ENCODE results near the gene PEX19. TPM values are rescaled to one million over a fixed set of nuclear protein-coding genes. Genes with fewer than 3 reads are reported as not detected.

PEX19 gene
- total RNA-seq, 1 donor from 2014 or later = 43.8 TPM

DNA sequence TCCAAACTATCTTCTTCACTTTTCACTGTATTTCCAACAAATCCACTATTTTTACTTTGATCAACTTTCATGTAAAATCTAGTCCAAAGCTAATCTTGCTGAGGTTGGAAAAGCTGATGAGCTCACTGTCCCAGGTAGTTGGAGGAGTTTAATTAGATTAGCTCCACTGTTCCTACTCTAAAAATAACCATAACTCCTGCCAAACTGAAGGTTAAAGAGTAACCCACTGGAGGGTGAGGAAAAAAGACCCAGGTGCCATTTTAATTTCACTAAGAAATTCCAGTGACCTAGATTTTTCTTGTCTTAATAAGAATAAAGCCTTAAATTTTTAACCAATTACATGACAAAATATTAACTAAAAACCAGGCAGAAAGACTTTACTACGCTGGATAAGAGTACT lies 37.9 kb downstream of the PEX19 start:
- H3K4me3 Mint-ChIP-seq (ENCODE audit: unreplicated experiment) = no peak overlapping the region
- H3K27ac Mint-ChIP-seq (ENCODE audit: unreplicated experiment) = no peak overlapping the region

DNA sequence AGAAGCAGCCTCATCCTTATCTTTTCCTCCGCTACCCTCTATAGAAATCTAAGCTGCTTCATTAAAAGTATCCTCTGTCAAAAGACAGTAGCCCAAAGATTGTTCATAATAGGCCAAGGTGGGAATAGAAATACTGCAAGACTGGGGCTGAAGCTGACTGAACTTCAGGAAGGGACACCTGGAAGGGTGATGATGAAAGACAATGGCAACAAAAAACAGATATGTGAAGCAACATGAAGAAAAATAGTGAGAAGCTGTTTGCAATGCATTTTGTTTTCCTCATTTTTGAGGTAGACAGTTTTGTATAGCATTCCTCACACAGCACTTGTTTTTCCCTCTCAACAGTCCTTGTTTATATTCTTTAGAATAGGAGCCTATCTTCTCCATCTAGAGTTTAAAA lies 39.5 kb downstream of the PEX19 start:
- no peak for DNase-seq (ENCODE audit: low spot score)
- peak overlapping the region; percentile 89 for H3K27ac Mint-ChIP-seq (ENCODE audit: unreplicated experiment)
- H3K27me3 Mint-ChIP-seq (ENCODE audit: low read depth) = no peaks in the 10 kb centered on the region
- no peaks in the 10 kb centered on the region for H3K9me3 Mint-ChIP-seq (ENCODE audit: low read depth)
- H3K36me3 Mint-ChIP-seq (ENCODE audit: low read depth) = peaks cover 6% of the 10 kb centered on the region
- TF ChIP-seq, protein P1, sequence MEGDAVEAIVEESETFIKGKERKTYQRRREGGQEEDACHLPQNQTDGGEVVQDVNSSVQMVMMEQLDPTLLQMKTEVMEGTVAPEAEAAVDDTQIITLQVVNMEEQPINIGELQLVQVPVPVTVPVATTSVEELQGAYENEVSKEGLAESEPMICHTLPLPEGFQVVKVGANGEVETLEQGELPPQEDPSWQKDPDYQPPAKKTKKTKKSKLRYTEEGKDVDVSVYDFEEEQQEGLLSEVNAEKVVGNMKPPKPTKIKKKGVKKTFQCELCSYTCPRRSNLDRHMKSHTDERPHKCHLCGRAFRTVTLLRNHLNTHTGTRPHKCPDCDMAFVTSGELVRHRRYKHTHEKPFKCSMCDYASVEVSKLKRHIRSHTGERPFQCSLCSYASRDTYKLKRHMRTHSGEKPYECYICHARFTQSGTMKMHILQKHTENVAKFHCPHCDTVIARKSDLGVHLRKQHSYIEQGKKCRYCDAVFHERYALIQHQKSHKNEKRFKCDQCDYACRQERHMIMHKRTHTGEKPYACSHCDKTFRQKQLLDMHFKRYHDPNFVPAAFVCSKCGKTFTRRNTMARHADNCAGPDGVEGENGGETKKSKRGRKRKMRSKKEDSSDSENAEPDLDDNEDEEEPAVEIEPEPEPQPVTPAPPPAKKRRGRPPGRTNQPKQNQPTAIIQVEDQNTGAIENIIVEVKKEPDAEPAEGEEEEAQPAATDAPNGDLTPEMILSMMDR (IDR thresholded peaks at IDR 0.05) = no peak
- no peak overlapping the region for H3K4me3 Mint-ChIP-seq (ENCODE audit: unreplicated experiment)
- H3K4me1 Mint-ChIP-seq (ENCODE audit: low read depth) = peaks cover 41% of the 10 kb centered on the region

More for the DNA sequence above, 37.9 kb downstream of the PEX19 start:
- no peaks in the 10 kb centered on the region for H3K9me3 Mint-ChIP-seq (ENCODE audit: low read depth)
- TF ChIP-seq, protein P1 (IDR thresholded peaks at IDR 0.05) = no peak
- H3K4me1 Mint-ChIP-seq (ENCODE audit: low read depth) = peaks cover 44% of the 10 kb centered on the region
- peaks cover 6% of the 10 kb centered on the region for H3K36me3 Mint-ChIP-seq (ENCODE audit: low read depth)
- no peak for DNase-seq (ENCODE audit: low spot score)
- no peaks in the 10 kb centered on the region for H3K27me3 Mint-ChIP-seq (ENCODE audit: low read depth)

DNA sequence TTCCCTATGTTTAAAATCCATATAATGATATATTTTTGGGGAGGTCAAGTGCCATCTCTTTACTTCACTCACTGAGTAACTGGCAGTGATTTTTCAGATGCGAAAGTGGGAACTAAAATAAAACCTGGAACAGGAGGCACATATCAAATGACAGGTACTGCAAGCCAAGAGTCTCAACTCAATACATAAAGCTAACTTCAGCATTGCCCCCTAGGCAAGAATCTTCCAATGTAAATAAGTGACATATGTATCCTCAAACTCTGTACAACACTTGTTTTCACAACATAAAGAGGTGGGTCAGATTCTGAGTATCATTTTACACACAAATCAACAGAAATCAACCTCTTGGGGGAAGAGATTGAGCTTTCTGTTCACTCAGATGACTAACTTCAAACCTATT lies 40.7 kb downstream of the PEX19 start:
- H3K27ac Mint-ChIP-seq (ENCODE audit: unreplicated experiment) = peak overlapping the region; percentile 33
- no peaks in the 10 kb centered on the region for H3K9me3 Mint-ChIP-seq (ENCODE audit: low read depth)
- no peak for DNase-seq (ENCODE audit: low spot score)
- no peaks in the 10 kb centered on the region for H3K27me3 Mint-ChIP-seq (ENCODE audit: low read depth)
- H3K4me3 Mint-ChIP-seq (ENCODE audit: unreplicated experiment) = no peak overlapping the region
- H3K4me1 Mint-ChIP-seq (ENCODE audit: low read depth) = peaks cover 37% of the 10 kb centered on the region
- peaks cover 11% of the 10 kb centered on the region for H3K36me3 Mint-ChIP-seq (ENCODE audit: low read depth)
- TF ChIP-seq, protein P1 (IDR thresholded peaks at IDR 0.05) = no peak

DNA sequence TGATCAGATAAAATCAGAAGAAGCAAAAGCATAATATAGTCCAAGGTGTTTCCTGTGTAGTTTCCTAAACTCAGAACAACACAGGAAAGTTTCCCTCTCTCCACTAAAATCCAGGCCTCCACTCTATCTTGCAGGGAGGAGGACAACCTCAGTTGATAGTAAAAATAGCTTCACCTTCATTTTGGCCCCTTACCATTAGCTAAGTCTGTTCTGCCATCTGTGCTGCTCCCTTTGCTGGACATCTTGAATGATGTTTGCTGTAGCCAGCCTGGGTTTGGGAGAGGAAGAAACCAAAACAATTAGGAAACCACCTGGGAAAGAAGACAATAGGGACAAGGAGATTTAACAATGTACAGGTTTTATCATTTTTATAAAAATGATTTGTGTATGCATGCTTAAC lies 41.2 kb downstream of the PEX19 start:
- Mint-ChIP-seq H3K27me3 (ENCODE audit: low read depth) (no peaks in the 10 kb centered on the region), H3K4me1 (ENCODE audit: low read depth) (peaks cover 37% of the 10 kb centered on the region), H3K9me3 (ENCODE audit: low read depth) (no peaks in the 10 kb centered on the region), H3K27ac (ENCODE audit: unreplicated experiment) (no peak overlapping the region), H3K4me3 (ENCODE audit: unreplicated experiment) (no peak overlapping the region), H3K36me3 (ENCODE audit: low read depth) (peaks cover 13% of the 10 kb centered on the region)
- TF ChIP-seq, protein P1 (IDR thresholded peaks at IDR 0.05) = no peak
- DNase-seq (ENCODE audit: low spot score) = no peak

DNA sequence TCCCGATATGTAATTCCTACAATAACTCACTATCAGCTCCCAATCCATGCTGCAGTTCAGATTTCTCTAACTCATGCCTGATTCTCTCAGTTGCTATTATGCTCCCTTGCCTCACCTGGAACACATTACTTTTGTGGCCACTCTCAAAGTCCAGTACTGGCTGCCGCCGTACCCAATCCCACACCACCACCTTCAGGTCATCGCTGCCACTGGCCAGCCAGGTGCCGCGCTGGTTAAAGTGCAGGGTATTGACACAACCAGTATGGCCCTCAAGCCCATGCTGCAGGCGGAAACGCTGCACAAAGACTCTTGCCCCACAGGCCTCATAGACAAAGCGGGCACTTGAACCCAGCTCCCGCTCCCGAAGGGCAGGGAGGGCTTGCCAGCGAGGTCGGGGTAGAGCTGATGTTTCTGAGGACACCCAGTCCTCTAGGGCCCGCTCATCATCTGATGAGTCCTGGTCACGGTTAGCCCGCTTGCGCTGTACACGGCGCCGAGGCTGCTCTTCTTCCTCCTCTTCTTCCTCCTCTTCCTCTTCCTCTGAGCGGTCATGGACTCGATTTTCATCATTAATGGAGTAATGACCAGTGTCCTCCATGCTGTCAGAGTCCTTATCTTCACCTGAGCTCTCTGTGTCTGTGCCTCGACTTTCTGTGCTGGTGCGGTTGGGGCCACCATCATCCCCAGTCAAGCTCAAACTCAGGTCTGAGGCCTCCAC lies 45.2 kb downstream of the PEX19 start:
- Mint-ChIP-seq H3K4me3 (ENCODE audit: unreplicated experiment) (no peak overlapping the region), H3K4me1 (ENCODE audit: low read depth) (peaks cover 12% of the 10 kb centered on the region), H3K9me3 (ENCODE audit: low read depth) (no peaks in the 10 kb centered on the region), H3K27me3 (ENCODE audit: low read depth) (no peaks in the 10 kb centered on the region), H3K36me3 (ENCODE audit: low read depth) (peaks cover 25% of the 10 kb centered on the region), H3K27ac (ENCODE audit: unreplicated experiment) (no peak overlapping the region)
- DNase-seq (ENCODE audit: low spot score) = no peak
- TF ChIP-seq, protein P1 (IDR thresholded peaks at IDR 0.05) = no peak

All from chondrocyte (in vitro differentiated cells).